Measurements from ENCODE around the gene TMC4. TPM values are rescaled to one million over a fixed set of nuclear protein-coding genes. Genes with fewer than 3 reads are reported as not detected.

TMC4 gene
- total and polyA plus RNA-seq, 8 donors, result 51.8 to 88.9 (median 59.9) TPM

DNA sequence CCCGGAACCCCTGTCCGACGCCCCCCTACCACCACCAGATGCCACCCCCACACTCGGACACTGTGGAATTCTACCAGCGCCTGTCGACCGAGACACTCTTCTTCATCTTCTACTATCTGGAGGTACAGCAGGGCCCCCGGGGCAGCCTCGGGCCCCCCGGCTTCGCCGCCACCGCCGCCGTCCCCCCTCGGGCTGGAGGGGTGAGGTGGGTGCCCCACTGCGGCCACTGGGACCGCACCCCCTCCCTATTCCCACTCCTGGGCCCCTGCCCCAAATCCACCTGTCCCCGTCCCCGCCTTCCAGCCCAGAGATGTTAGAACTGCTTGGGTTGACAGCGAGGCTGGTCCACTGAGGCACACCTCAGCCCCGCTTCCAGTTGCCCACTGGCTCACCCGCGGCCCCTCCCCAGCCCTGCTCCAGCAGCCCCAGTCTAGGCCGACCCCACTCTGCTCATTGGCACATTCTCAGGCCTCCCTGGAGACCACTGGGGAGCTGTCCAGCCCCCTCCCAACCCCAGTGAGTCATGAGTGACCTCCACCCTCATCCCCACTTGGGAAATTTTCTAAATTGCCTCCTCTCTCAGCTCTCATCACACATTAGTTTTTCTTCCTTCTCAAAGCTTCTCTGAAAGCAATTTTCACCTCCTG lies 20.0 kb downstream of the TMC4 start:
- FAIRE-seq, result no peak
- peak in 2 of 4 donors; percentile 15 to 17 for ATAC-seq
- peak in 1 of 6 donors; percentile 41 for DNase-seq
- Histone ChIP-seq H3K27me3 (no peaks in the 10 kb centered on the region), H3K9me3 (no peaks in the 10 kb centered on the region), H3K4me1 (no peaks in the 10 kb centered on the region), H3K36me3 (peaks cover 8 to 79% (median 46%) of the 10 kb centered on the region in 3 donors), H3K4me3 (no peak overlapping the region), H3K27ac (no peak overlapping the region)
- TF ChIP-seq CTCF (IDR thresholded peaks at IDR 0.05), result no peak
- WGBS, 2 donors, result 88 to 91% methylated on average over 24 to 25 of the region's 25 CpGs
- intact Hi-C loops (cut with DNase I), result no loop called here

DNA sequence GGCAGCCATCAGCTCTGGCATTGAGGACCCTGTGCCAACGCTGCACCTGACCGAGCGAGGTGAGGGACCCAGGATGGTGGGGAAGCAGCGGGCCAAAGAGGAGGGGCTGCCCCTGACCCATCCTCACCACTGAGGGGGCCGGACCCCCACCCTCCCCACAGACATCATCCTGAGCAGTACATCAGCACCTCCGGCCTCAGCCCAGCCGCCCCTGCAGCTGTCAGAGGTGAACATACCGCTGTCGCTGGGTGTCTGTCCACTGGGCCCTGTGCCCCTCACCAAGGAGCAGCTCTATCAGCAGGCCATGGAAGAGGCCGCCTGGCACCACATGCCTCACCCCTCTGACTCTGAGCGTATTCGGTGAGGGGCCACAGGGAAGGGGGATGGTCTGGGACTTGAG lies 20.7 kb downstream of the TMC4 start:
- ATAC-seq (no peak), DNase-seq (no peak), FAIRE-seq (no peak)
- Histone ChIP-seq H3K9me3 (no peaks in the 10 kb centered on the region), H3K27ac (no peak overlapping the region), H3K4me3 (no peak overlapping the region), H3K36me3 (peaks cover 8 to 78% (median 49%) of the 10 kb centered on the region in 3 donors), H3K27me3 (no peaks in the 10 kb centered on the region), H3K4me1 (no peaks in the 10 kb centered on the region)
- intact Hi-C loops (cut with DNase I), result no loop called here
- 87 to 90% methylated on average over 12 of the region's 12 CpGs for WGBS, 2 donors
- no peak for TF ChIP-seq CTCF (IDR thresholded peaks at IDR 0.05)

DNA sequence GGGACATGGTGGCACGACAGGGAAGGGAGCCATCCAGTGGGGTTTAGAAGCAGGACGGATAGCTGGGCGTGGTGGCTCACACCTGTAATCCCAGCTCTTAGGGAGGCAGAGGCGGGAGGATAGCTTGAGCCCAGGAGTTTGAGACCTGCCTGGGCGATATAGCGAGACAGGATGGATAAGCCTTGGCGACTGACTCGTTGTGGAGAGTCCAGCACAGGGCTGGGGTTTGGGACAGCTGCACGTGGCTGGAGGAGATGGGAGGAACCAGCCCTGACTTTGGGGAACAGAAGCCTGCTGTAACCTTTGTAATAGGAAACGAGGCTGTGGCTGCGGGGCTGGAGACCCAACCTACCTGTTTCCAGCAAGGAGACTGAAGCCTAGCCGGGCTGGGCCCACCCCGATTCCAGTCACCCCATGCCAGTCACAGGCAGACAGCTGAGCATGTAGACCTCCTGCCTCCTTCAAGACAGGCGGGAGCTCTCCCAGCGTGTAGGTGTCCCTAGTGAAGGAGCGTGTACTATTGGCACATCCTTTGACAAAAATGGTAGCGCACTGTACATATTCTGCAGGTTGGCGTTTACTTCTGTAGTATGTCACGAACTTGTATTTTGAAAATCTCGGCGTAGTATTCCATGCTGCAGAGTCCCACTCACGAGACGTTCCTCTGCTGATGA lies 21.5 kb downstream of the TMC4 start:
- ATAC-seq, result no peak
- Histone ChIP-seq H3K27me3 (no peaks in the 10 kb centered on the region), H3K36me3 (peaks cover 7 to 78% (median 53%) of the 10 kb centered on the region in 3 donors), H3K4me1 (no peaks in the 10 kb centered on the region), H3K9me3 (no peaks in the 10 kb centered on the region), H3K4me3 (no peak overlapping the region), H3K27ac (no peak overlapping the region)
- intact Hi-C loops (cut with DNase I), result no loop called here
- no peak for DNase-seq
- 83 to 86% methylated on average over 23 of the region's 23 CpGs for WGBS, 2 donors
- FAIRE-seq, result no peak
- TF ChIP-seq CTCF (IDR thresholded peaks at IDR 0.05), result no peak

- intact Hi-C loops (cut with DNase I), result no loop called here
- no peak overlapping the region for H3K4me3 ChIP-seq
- H3K27ac ChIP-seq, result no peak overlapping the region
- DNase-seq (no peak), ATAC-seq (no peak), FAIRE-seq (no peak)
- no peak for TF ChIP-seq CTCF (IDR thresholded peaks at IDR 0.05)
- H3K27me3 ChIP-seq, result no peaks in the 10 kb centered on the region
- H3K36me3 ChIP-seq, result peaks cover 4 to 78% (median 63%) of the 10 kb centered on the region in 3 donors
- no peaks in the 10 kb centered on the region for H3K4me1 ChIP-seq
- H3K9me3 ChIP-seq, result no peaks in the 10 kb centered on the region
- WGBS, 2 donors, result 83 to 89% methylated on average over 12 of the region's 12 CpGs
These were observed 23.7 kb downstream of the TMC4 start for GRCh38 chr19:54149021-54149812.

All from pancreas (tissue), 10 donors.